ENCODE measurements around the gene NRF1.

DNA sequence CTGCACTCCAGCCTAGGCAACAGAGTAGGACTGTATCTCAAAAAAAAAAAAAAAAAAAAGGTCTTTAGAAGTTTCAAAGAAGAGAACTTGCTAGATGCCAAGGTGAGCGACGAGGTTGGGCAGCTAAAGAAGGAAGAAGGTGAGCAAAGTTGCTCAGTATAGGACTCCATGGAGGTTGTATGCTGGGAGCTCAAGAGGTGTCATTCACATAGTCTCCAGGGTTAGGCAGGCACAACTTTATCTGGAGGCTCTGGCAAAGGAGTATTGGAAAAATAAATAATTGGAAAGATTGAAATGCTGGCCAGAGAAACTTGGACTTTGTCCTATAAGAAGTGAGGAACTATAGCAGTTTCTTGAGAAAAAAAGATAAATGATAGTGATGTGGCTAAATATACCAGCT lies 74.5 kb downstream of the NRF1 start:
- TF ChIP-seq CTCF (IDR thresholded peaks at IDR 0.05) (no peak), RFX5 (IDR thresholded peaks at IDR 0.05) (no peak), HOXB13 (CRISPR knock-in tag; IDR thresholded peaks at IDR 0.05; ENCODE audit: low read depth) (no peak)

All from A549 (cell line).